Activated CD8-positive, alpha-beta memory T cell treated with anti-CD3 and anti-CD28 coated beads, Interleukin-2, amount 50 U/mL, for 24 hours (primary cell): ENCODE measurements around the gene CDIPT.

Source experiments
- DNase-seq: peaks from one replicate; pipeline ENCODE4 v3.0.0-alpha.2; 2020; ENCODE audit errors: extremely low read depth

Gene CDIPT

DNA sequence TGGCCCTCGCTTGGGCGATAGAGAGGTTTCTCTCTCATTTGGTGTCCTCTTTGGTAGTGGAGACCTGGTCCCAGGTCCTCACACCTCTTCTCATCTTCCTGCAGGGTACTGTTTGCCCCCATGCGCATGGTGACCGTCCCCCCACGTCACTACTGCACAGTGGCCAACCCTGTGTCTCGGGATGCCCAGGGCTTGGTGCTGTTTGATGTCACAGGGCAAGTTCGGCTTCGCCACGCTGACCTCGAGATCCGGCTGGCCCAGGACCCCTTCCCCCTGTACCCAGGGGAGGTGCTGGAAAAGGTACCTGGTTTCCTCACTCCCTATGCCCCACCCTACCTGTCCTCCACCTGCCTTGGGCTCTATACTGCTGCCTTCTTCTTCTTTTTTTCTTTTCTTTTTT, 32.3 kb downstream of the CDIPT start:
- no peak for DNase-seq

- no peak for DNase-seq
These were observed 36.7 kb downstream of the CDIPT start for GRCh38 chr16:29826342-29826695.

DNA sequence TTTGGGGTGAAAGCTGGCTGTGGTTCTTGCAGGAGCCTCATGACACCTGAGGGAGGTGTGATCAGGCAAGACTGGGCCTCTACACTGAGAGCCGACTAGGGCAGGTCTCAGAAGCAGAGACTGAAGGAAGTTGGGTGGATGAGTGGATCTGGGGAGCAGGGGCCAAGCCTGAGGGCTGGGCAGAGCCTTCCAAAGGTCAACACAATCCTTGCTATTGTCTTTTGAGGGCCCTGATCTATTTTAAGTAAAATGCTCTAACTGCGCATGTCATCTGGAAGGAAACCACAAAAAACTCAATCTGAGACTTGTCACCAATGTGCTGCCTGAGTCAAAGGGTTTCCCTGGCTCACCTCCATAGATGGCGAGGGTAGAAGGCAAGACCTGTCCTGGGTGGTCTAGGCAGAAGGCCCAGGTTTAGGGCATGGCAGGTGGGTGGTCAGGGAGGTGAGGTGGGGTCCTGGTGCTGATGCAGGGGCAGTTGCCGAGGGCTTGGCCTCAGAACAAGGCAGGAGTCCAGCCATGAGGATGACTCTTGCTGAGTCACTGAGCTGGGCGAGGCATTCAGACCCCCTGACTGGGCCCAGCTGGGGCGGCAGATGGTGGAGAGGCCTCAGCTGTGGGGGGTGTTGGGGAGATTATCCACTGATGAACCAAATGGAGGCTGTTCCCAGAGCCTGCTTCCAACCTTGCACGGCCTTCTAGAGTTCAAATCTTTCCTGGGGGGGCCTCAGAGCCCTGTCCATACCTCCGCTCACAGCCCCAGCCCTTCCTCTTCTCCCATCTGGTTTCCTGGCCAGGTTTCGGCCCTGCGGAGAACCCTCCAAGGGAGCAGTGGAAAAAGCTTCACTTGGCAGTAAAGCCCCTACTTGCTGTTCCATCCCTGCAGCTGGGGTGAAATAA, 37.6 kb downstream of the CDIPT start:
- DNase-seq: no peak

DNA sequence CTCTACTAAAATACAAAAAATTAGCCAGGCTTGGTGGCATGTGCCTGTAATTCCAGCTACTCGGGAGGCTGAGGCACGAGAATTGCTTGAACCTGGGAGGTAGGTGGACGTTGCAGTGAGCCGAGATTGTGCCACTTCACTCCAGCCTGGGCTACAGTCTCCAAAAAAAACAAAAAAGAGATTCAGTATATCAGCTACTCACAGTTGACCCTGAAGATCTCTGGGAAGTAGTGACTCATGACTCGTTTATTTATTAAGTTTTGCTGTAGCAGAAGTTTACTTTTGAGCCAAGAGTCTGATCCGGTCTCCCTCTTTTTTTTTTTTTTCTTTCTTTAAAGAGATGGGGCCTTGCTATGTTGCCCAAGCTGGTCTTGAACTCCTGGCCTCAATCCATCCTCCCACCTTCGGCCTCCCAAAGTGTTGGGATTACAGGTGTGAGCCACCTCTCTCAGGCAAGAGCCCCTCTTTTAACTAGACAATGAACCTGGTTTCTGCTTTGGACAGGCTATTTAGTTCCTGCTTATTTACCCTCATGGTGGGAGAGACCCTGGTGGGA, 38.4 kb downstream of the CDIPT start:
- no peak for DNase-seq

- DNase-seq: no peak
These were observed 41.3 kb downstream of the CDIPT start for GRCh38 chr16:29821643-29822115.

DNA sequence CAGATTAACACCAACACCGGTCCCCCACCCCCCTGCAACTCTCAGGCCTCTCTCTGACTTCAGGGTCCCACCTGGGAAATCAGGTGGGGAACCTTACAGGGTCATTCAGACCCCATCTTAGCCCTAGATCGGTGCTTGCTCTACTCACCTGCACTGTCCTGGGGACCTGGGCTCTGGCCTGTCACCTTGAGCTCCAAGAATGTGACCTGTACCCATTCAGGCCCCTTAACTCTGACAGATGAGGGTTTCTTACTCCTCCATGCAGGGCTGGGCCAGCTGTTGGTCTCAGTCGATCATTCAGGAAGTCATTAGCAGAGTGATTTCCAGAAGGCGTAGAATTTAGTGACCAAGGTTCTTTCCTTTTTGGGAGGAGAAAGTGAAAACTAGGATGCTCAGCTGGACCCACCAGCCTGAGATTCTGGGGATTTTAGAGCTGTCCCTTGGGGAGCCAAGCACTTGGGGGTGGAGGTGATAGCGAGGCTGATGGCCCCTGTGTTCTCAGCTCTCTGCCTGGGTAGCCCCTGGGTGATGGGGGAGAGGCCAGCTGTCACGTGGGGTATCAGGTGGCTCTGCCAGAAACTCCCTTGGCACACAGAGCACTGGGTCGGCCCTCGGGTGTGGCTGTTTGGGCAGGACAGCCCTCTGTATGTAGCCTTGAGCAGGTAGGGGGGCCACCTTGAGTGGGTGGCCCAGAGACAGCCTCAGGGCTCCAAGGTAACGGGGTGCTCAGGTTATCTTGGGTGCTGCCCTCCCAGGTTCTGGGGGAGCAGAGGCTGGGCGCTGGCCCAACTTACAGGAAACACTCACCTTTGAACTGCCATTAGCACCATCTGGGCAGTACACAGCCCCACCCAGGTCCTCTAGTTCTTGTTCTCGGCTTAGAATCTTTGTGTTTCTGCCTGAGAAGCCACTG, 42.0 kb downstream of the CDIPT start:
- DNase-seq: no peak

DNA sequence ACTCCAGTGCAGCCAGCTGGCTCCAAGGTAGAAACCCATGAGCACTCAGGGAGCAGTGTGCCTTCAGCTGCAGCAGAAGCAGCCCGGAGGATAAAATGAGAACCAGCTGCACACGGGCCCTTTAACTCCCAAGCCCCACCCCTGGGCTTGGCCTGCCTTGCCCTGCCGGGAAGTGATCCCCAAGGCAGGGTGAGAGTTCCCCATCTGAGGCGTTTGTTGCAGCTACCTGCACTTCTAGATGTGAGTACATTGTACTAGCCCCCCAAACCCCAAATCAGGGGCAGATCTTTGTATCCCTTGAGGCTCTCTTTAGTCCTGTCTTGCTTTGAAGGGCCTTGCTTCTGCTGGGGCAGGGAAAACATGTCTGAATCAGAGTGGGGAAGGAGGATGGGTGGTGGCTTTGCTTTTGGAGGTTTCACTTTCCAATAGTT, 42.7 kb downstream of the CDIPT start, which contains the start of gene MVP:
MVP (plus strand) TSS at position 192 of the 431 bp plus-strand sequence. CDS start 10,088 bp downstream, outside the sequence.
- no peak for DNase-seq

DNA sequence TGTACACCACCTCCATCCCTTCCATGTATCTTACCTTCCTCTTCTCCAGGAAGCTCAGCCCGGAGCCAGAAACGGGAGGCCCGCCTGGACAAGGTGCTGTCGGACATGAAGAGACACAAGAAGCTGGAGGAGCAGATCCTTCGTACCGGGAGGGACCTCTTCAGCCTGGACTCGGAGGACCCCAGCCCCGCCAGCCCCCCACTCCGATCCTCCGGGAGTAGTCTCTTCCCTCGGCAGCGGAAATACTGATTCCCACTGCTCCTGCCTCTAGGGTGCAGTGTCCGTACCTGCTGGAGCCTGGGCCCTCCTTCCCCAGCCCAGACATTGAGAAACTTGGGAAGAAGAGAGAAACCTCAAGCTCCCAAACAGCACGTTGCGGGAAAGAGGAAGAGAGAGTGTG, 43.5 kb downstream of the CDIPT start:
- no peak for DNase-seq

DNA sequence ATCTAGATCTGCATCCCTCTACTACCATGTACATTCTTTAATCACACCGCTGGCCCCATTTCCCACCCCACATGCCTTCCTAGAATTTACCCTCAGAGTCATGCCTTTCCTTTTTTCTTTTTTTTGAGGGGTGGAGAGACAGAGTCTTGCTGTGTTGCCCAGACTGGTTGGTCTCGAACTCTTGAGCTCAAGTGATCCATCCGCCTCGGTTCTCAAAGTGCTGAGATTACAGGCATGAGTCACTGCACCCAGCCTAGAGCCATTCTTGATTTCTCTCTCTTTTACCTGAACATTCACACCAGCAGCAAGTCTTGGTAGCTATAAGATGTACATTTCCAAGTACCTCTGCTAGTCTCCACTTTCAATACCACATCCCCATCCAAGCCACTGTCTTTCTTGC, 44.9 kb downstream of the CDIPT start:
- DNase-seq: no peak

DNA sequence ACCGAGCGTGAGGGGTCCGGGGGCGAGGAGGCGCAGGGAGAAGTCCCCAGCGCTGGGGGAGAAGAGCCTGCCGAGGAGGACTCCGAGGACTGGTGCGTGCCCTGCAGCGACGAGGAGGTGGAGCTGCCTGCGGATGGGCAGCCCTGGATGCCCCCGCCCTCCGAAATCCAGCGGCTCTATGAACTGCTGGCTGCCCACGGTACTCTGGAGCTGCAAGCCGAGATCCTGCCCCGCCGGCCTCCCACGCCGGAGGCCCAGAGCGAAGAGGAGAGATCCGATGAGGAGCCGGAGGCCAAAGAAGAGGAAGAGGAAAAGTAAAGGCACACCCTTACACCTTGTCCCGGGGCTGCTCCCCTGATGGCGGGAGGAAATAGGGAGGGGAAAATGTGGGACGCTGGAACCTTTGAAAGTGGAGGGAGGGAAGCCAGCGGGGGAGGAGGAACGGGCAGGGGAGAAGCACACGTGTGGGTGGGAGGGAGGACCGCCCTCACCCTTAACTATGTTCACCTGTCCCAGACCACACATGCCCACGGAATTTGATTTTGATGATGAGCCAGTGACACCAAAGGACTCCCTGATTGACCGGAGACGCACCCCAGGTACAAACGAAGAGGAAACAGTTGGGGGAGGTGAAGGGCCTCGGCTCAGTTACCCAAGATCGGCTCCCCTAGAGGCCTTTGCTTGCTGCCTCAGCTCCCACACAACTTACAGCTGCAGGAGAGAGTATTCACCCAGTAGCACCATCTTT, 46.2 kb downstream of the CDIPT start:
- DNase-seq: no peak

DNA sequence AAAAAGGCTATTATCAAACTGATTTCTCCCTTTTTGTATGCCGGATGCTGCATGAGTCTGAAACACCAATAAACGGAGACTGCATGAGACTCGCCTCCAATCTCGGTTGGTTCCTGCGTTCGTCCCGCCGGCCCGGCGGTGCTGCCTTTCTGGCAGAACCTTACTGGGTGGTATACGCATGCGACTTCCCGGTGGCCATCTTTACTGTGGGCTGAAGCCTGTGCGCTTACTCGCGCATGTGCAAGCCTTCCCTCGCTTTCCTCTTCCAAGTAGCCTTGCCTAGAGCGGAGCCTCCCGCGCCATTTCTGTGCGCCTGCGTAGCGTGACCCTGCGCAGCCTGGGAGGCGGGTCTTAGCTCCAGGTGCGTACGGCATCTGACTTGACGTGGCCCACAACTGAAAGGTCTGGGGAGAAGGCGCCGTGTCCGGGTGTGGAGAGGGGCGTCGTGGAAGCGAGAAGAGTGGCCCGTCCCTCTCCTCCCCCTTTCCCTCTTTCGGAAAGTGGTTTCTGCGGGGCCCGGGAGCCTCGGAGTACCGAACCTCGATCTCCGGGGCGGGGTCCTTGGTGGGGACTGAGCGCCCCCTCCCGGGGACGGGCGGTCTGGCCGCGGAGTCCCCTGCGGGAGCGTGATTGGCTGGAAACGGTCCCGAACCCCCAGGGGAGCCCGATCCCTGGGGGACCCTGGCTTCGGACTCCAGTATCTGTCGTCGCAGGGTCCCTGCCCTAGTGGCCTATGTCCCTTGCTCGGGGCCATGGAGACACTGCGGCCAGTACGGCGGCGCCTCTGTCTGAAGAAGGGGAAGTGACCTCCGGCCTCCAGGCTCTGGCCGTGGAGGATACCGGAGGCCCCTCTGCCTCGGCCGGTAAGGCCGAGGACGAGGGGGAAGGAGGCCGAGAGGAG, 47.0 kb downstream of the CDIPT start, which contains the start of gene PAGR1:
PAGR1 (plus strand) TSS at position 360 of the 901 bp plus-strand sequence; CDS start at position 734, 374 bp downstream.
- peak; percentile 97 for DNase-seq

DNA sequence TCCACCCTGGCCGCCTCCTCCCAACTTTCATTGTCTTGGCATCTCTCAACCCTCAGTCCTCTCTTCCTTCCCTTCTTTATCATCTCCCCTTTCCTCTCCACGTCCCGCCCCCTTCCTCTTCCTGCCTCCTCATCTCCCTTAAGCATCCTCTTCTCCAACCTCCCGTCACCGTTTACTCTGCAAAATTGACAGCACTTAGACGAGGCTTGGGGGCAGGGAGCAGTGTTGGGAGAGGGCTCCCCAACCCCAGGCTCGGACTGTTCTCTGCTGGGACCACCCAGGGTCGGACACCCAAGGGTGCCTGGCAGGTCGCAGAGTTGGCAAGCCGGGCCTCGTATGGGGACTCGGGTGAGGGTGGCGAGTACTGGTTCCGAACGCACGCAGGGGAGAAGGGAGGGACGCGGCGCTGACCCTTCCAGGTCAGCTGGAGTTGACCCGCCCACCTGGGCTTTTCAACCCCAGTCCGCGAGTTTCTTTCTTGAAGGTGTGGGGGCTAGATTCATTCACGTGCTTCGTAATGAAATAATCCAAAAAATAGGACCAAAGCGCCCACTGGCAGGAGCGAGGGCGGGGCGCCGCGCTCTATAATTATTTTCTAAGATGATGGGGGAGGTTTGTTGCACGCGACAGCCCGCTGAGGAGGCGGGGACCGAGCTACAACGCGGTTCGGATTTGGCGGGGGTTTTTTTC, 47.8 kb downstream of the CDIPT start:
- no peak for DNase-seq

GRCh38 chr16:29814592-29814991, 48.4 kb downstream of the CDIPT start:
- DNase-seq: no peak

DNA sequence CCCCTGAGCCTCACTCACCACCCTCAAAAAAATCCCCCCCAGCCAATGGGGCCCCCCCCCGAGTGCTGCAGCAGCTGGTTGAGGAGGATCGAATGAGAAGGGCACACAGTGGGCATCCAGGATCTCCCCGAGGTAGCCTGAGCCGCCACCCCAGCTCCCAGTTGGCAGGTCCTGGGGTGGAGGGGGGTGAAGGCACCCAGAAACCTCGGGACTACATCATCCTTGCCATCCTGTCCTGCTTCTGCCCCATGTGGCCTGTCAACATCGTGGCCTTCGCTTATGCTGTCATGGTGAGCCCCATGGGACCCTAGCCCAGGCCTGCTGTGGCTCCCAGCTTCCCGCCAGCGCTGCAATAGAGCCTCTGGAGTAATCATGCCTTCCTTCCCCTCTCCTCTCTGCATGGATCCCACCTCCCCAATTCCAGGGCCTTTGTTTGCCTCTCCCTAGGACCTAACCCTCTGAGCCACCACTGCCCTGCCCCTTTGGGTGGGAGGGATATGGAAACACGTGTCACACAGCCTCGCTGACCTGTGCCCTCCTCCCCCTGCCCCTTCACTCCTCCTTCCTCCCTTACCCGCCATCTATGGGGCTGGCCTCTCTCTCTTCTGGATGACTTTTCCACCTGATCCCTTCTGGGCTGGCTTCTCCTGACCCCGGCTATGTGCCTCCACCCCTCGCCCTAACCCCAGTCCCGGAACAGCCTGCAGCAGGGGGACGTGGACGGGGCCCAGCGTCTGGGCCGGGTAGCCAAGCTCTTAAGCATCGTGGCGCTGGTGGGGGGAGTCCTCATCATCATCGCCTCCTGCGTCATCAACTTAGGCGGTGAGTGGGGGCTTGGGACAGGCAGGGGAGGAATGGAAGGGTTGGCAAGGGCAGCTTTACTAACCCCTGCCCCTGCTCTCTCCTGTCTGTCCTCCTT, 49.1 kb downstream of the CDIPT start:
- no peak for DNase-seq

DNA sequence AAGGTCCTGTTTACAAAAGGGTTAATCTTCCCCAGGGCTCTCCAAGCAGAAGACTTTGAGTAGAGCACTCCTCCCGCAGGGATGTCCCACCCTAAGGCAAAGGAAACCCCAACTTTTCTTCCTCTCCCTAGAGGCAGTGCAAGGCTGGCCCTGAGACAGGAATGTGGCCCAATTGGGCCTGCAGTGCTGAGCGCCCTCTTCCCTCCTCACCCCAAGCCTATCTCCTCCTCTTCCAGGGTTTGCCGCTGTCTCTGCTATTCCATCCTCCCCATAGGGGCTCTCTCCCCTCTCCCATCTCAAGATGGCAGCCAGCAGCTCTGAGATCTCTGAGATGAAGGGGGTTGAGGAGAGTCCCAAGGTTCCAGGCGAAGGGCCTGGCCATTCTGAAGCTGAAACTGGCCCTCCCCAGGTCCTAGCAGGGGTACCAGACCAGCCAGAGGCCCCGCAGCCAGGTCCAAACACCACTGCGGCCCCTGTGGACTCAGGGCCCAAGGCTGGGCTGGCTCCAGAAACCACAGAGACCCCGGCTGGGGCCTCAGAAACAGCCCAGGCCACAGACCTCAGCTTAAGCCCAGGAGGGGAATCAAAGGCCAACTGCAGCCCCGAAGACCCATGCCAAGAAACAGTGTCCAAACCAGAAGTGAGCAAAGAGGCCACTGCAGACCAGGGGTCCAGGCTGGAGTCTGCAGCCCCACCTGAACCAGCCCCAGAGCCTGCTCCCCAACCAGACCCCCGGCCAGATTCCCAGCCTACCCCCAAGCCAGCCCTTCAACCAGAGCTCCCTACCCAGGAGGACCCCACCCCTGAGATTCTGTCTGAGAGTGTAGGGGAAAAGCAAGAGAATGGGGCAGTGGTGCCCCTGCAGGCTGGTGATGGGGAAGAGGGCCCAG, 50.0 kb downstream of the CDIPT start:
- no peak for DNase-seq

- no peak for DNase-seq
These were observed 50.9 kb downstream of the CDIPT start, which contains the start of gene PRRT2 for GRCh38 chr16:29811896-29812665. Gene PRRT2, plus strand, starts transcription at chr16:29812193. Its CDS starts 862 bp downstream, at chr16:29813055.
